Transverse colon (tissue), 4 donors: ENCODE data around the gene B3GALT4. TPM values are rescaled to one million over a fixed set of nuclear protein-coding genes. Genes with fewer than 3 reads are reported as not detected.
A peak's percentile ranks its signal among the peaks of the same experiment; 100 is the strongest.

Source experiments
- DNase-seq: peaks from one replicate; pipeline ENCODE4 v3.0.0-alpha.2; 2019
- H3K27ac ChIP-seq, 4 donors: fragments of 200-600 bp; sonication (generic); 2 replicates each; pipeline ENCODE4 v1.5.1; 2016 to 2018; ENCODE audit warnings: inconsistent platforms in 4 of 4
- H3K27me3 ChIP-seq: fragments of 200-600 bp; sonication (generic); 2 replicates; pipeline ENCODE4 v1.5.1; 2017; ENCODE audit warnings: inconsistent platforms
- H3K36me3 ChIP-seq, 4 donors: fragments of 200-600 bp; sonication (generic); 2 replicates each; pipeline ENCODE4 v1.5.1; 2017 to 2019; ENCODE audit warnings: inconsistent platforms in 4 of 4
- H3K4me1 ChIP-seq, 4 donors: fragments of 200-600 bp; sonication (generic); 2 replicates each; pipeline ENCODE4 v1.5.1; 2017 to 2020; ENCODE audit warnings: inconsistent platforms in 4 of 4
- H3K4me3 ChIP-seq, 4 donors: fragments of 200-600 bp; sonication (generic); 1 replicate in 1 of 4; 2 replicates in 3 of 4; pipeline versions ENCODE4 v1.5.1 to v1.6.1; 2017 to 2019; ENCODE audit warnings: inconsistent platforms in 4 of 4
- H3K9me3 ChIP-seq, 2 donors: fragments of 200-600 bp; sonication (generic); 2 replicates each; pipeline ENCODE4 v1.5.1; 2017 to 2019; ENCODE audit warnings: inconsistent platforms in 2 of 2
- CTCF ChIP-seq, 5 experiments: fragments of 200-600 bp in 3 of 5; fragments of 450-650 bp in 2 of 5; sonication (generic) in 3 of 5; IDR thresholded peaks; 1 replicate in 2 of 5; 2 replicates in 3 of 5; pipeline ENCODE4 v1.5.1; 2016 to 2017; ENCODE audit warnings: antibody characterized with exemption in 5 of 5, inconsistent platforms in 3 of 5, mild to moderate bottlenecking in 2 of 5, moderate library complexity in 1 of 5
- EP300 ChIP-seq: sonication (generic); formaldehyde crosslinking; IDR thresholded peaks from one replicate; pipeline ENCODE4 v1.6.1; 2017; ENCODE audit warnings: antibody characterized with exemption, low read depth
- POLR2A ChIP-seq: fragments of 450-650 bp; IDR thresholded peaks from one replicate; pipeline ENCODE4 v1.6.1; 2016; ENCODE audit warnings: antibody characterized with exemption, mild to moderate bottlenecking, moderate library complexity
- POLR2AphosphoS5 ChIP-seq, 3 donors: sonication (generic); formaldehyde crosslinking; IDR thresholded peaks; one replicate each; pipeline ENCODE4 v1.6.1; 2016; ENCODE audit warnings: antibody characterized with exemption in 3 of 3
- WGBS, 2 donors: methylation state at CpG; one replicate each; pipeline ENCODE4 v1.1.5; 2018; ENCODE audit warnings: low coverage in 1 of 2; 5-methylcytosine and 5-hydroxymethylcytosine counted together
- in situ Hi-C, 4 donors: fragments of 200-750 bp; cut with MboI; loops; one replicate each; pipeline versions ENCODE4 v1.15.0 to v1.15.1; 2017; ENCODE audit warnings: low sequenced_read_pairs in 3 of 4, low pct_ligation_motif_present in 1 of 4, low pct_unique_long_range_greater_than_20kb in 1 of 4
- intact Hi-C: fragments of 100-400 bp; cut with DNase I; formaldehyde crosslinking; loops from one replicate; pipeline ENCODE4 v1.15.1; 2023; ENCODE audit warnings: low total_unique reads
- total RNA-seq, 4 donors: library from RNA; depleted of rRNA; stranded (reverse); fragments of >200 nt; gene quantifications; one replicate each; pipeline ENCODE4 v1.1.0, GENCODE V29; 2016

The B3GALT4 gene
- total RNA-seq, 4 donors from 2014 or later, result 39.4 to 49.0 (median 41.8) TPM

GRCh38 chr6:33297956-33298772 is 21.2 kb downstream of the B3GALT4 start:
- peak overlapping the region; percentile 97 to 99 (median 98) for H3K27ac ChIP-seq
- peak; percentile 82 for DNase-seq
- 1 to 5% methylated on average over 3 to 42 of the region's 42 CpGs for WGBS, 2 donors
- no peaks in the 10 kb centered on the region for H3K9me3 ChIP-seq
- no peaks in the 10 kb centered on the region for H3K27me3 ChIP-seq
- in situ Hi-C loops, result no loop called here
- TF ChIP-seq POLR2A, result peak; percentile 59
- TF ChIP-seq CTCF (IDR thresholded peaks at IDR 0.05), result no peak
- TF ChIP-seq POLR2AphosphoS5 (IDR thresholded peaks at IDR 0.05), result peak; percentile 42 to 76 (median 59)
- TF ChIP-seq EP300, result no peak
- H3K4me1 ChIP-seq, result peaks cover 10 to 33% (median 23%) of the 10 kb centered on the region in 4 donors
- no peaks in the 10 kb centered on the region for H3K36me3 ChIP-seq
- intact Hi-C loops, result no loop called here
- peak overlapping the region; percentile 63 to 90 (median 87) for H3K4me3 ChIP-seq

GRCh38 chr6:33298773-33299236 is 21.9 kb downstream of the B3GALT4 start, which contains the start of gene RGL2:
Gene RGL2, minus strand, starts transcription at chr6:33298942. Its CDS starts 332 bp downstream, at chr6:33298610.
- intact Hi-C loops, result no loop called here
- DNase-seq, result peak; percentile 86
- Histone ChIP-seq H3K27ac (peak within 1 kb of the TSS; percentile 97 to 99 (median 98)), H3K9me3 (no peaks in the 10 kb centered on the region), H3K4me3 (peak within 1 kb of the TSS; percentile 63 to 90 (median 87)), H3K27me3 (no peaks in the 10 kb centered on the region), H3K36me3 (peaks cover 0 to 2% (median 0%) of the 10 kb centered on the region in 4 donors), H3K4me1 (peaks cover 10 to 33% (median 23%) of the 10 kb centered on the region in 4 donors)
- WGBS, 2 donors, result 0% methylated on average over 5 to 23 of the region's 34 CpGs
- in situ Hi-C loops, result no loop called here
- TF ChIP-seq POLR2A (no peak), POLR2AphosphoS5 (IDR thresholded peaks at IDR 0.05) (no peak), CTCF (IDR thresholded peaks at IDR 0.05) (no peak), EP300 (no peak)

DNA sequence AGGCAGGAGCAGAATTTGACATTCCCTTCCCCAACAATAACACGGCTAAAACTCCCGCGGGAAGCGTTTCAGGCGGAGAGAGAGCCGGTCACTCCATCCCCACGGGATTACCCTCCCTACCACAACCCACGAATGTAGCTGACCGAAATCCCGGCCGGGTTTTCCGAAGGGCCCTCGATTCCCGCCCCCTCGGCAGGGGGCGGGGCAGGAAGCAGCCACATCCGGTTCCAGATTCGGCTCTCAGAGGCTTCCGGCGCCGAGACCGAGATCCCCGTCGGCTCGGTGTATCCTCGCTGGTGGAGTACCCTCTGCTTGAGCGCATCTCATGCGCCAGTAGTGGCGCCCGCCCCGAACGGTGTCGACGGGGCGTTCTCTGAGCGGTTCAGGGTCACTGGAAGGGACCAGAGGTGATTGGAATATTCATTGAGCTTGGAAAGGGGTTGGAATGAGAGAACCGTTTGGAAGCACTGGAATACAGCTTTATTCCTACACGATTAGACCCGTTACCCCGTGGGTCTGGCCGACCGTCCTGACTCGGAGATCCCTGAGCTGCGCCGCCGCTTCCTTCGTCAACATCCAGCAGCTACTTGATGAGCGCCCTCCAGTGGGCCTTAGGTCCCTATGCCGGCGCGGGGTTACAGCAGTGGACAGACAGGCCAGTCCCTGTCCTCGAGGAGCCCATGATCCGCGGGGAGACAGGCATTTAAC is 22.5 kb downstream of the B3GALT4 start:
- in situ Hi-C loops, result no loop called here
- peak; percentile 95 for DNase-seq
- Histone ChIP-seq H3K4me3 (peak overlapping the region; percentile 63 to 90 (median 87)), H3K36me3 (peaks cover 0 to 7% (median 2%) of the 10 kb centered on the region in 4 donors), H3K9me3 (no peaks in the 10 kb centered on the region), H3K27ac (peak overlapping the region; percentile 97 to 99 (median 98)), H3K4me1 (peaks cover 10 to 33% (median 23%) of the 10 kb centered on the region in 4 donors), H3K27me3 (no peaks in the 10 kb centered on the region)
- 0% methylated on average over 49 of the region's 54 CpGs; no CpG with 5 or more reads in 1 of the 2 donors for WGBS, 2 donors
- intact Hi-C loops, result no loop called here
- TF ChIP-seq POLR2AphosphoS5 (IDR thresholded peaks at IDR 0.05), result peak; percentile 80 to 95 (median 89)
- TF ChIP-seq POLR2A, result peak; percentile 84
- peak; percentile 3 for TF ChIP-seq EP300
- peak; percentile 66 to 87 (median 79) for TF ChIP-seq CTCF (IDR thresholded peaks at IDR 0.05)

GRCh38 chr6:33301877-33302276 is 25.0 kb downstream of the B3GALT4 start:
- H3K9me3 ChIP-seq, result no peaks in the 10 kb centered on the region
- no peak for DNase-seq
- H3K27me3 ChIP-seq, result no peaks in the 10 kb centered on the region
- H3K4me3 ChIP-seq, result no peak overlapping the region
- intact Hi-C loops, result no loop called here
- H3K4me1 ChIP-seq, result peaks cover 10 to 30% (median 23%) of the 10 kb centered on the region in 4 donors
- no peak for TF ChIP-seq POLR2AphosphoS5 (IDR thresholded peaks at IDR 0.05)
- TF ChIP-seq CTCF (IDR thresholded peaks at IDR 0.05), result no peak
- TF ChIP-seq POLR2A, result no peak
- no peak for TF ChIP-seq EP300
- WGBS, 2 donors, result 80 to 93% methylated on average over 2 to 3 of the region's 3 CpGs
- in situ Hi-C loops, result no loop called here
- no peak overlapping the region for H3K27ac ChIP-seq
- peaks cover 0 to 12% (median 5%) of the 10 kb centered on the region in 4 donors for H3K36me3 ChIP-seq
